GM12878 (cell line): ENCODE data around the gene GLYAT. TPM values are rescaled to one million over a fixed set of nuclear protein-coding genes. Genes with fewer than 3 reads are reported as not detected.

Source experiments
- ATAC-seq: fragments of 200-7000 bp; cut with Tn5 transposase; 3 replicates; pipeline ENCODE4 v1.9.1; 2020; ENCODE audit warnings: mild to moderate bottlenecking, moderate library complexity
- BruUV-seq: library from RNA; stranded (reverse); fragments of 400-500 nt; replicated peaks from 2 replicates; lab custom pipeline; 2021; lab: Mats Ljungman, UMichigan
- CTCF ChIA-PET: fragments of 300-600 bp; sonication (Branson Sonifier 250); formaldehyde crosslinking; extraction: SDS; loops from one replicate; lab custom pipeline; 2021; ENCODE audit warnings: inconsistent platforms; lab: Yijun Ruan, JAX
- POLR2A ChIA-PET: fragments of 350-600 bp; formaldehyde crosslinking; extraction: SDS; loops from one replicate; lab custom pipeline; 2021; ENCODE audit warnings: inconsistent platforms; lab: Charles Lee
- RAD21 ChIA-PET: fragments of 300-600 bp; sonication (Branson Sonifier 250); formaldehyde crosslinking; loops from one replicate; lab custom pipeline; 2023; ENCODE audit warnings: antibody characterized with exemption; ENCODE audit not compliant: unreplicated experiment; lab: Charles Lee
- SMC1A ChIA-PET: fragments of 300-600 bp; sonication (Branson Sonifier 250); formaldehyde crosslinking; loops from one replicate; lab custom pipeline; 2023; ENCODE audit not compliant: unreplicated experiment, uncharacterized antibody; lab: Charles Lee
- DNase-seq: peaks from one replicate; pipeline ENCODE4 v3.0.0-alpha.2; 2011; ENCODE audit warnings: low read depth, low spot score
- FAIRE-seq: peaks from 3 replicates; lab custom pipeline; 2011; peaks lifted over from hg19 to GRCh38; lab: Jason Lieb, UNC
- H2AFZ ChIP-seq: 2 replicates; pipeline ENCODE4 v1.6.0; 2011; ENCODE audit warnings: low read depth, low read length, control low read depth; ENCODE audit not compliant: control insufficient read depth
- H3K27ac ChIP-seq: 2 replicates; pipeline ENCODE4 v1.5.1; 2011; ENCODE audit warnings: control low read depth; ENCODE audit not compliant: control insufficient read depth, insufficient read depth
- H3K27me3 ChIP-seq, 2 experiments: replicated peaks in 1 of 2; 2 replicates each; pipeline versions ENCODE4 v1.6.0 to v1.6.1; 2011; ENCODE audit warnings: low read length in 1 of 2; ENCODE audit not compliant: control insufficient read depth in 2 of 2, insufficient read depth in 2 of 2
- H3K36me3 ChIP-seq, 2 experiments: 2 replicates each; pipeline ENCODE4 v1.5.1; 2011; ENCODE audit warnings: low read length in 1 of 2; ENCODE audit not compliant: control insufficient read depth in 2 of 2, insufficient read depth in 2 of 2
- H3K4me1 ChIP-seq: 2 replicates; pipeline ENCODE4 v1.6.1; 2011; ENCODE audit warnings: mild to moderate bottlenecking, low read length, moderate library complexity, mixed read lengths; ENCODE audit not compliant: control insufficient read depth, insufficient read depth
- H3K4me2 ChIP-seq: 2 replicates; pipeline ENCODE4 v1.6.0; 2011; ENCODE audit warnings: control low read depth; ENCODE audit not compliant: control insufficient read depth, insufficient read depth
- H3K4me3 ChIP-seq: fragments of 200-600 bp; sonication (generic); 2 replicates; pipeline ENCODE4 v1.5.1; 2016
- H3K79me2 ChIP-seq: 2 replicates; pipeline ENCODE4 v1.6.0; 2011; ENCODE audit warnings: low read length; ENCODE audit not compliant: control insufficient read depth, insufficient read depth
- H3K9ac ChIP-seq: 2 replicates; pipeline ENCODE4 v1.8.0; 2011; ENCODE audit warnings: low read length, control low read depth, mixed read lengths; ENCODE audit not compliant: control insufficient read depth, insufficient read depth
- H3K9me3 ChIP-seq: replicated peaks from 3 replicates; pipeline ENCODE4 v1.5.1; 2011; ENCODE audit warnings: mild to moderate bottlenecking, low read length; ENCODE audit not compliant: control insufficient read depth, insufficient read depth
- H4K20me1 ChIP-seq: 2 replicates; pipeline ENCODE4 v1.6.0; 2011; ENCODE audit not compliant: control insufficient read depth, insufficient read depth
- CBX5 ChIP-seq: sonication (generic); IDR thresholded peaks from 2 replicates; pipeline ENCODE4 v1.6.1; 2016; ENCODE audit warnings: low read depth, moderate library complexity, mild to moderate bottlenecking, inconsistent platforms
- EED ChIP-seq: sonication (generic); IDR thresholded peaks from 2 replicates; pipeline ENCODE4 v1.6.1; 2016; ENCODE audit warnings: antibody characterized with exemption, low read depth
- ESRRA ChIP-seq: IDR thresholded peaks from 2 replicates; pipeline ENCODE4 v1.6.1; 2012; ENCODE audit warnings: mild to moderate bottlenecking, low read length, improper control_type of control experiment
- FOXM1 ChIP-seq: IDR thresholded peaks from 2 replicates; pipeline ENCODE4 v1.6.1; 2012; ENCODE audit warnings: low read depth, mild to moderate bottlenecking, inconsistent platforms, low read length, moderate library complexity
- IRF4 ChIP-seq: IDR thresholded peaks from 2 replicates; pipeline ENCODE4 v1.6.1; 2011; ENCODE audit warnings: low read depth, low read length
- MTA3 ChIP-seq: IDR thresholded peaks from 2 replicates; pipeline ENCODE4 v1.6.1; 2012; ENCODE audit warnings: low read length, inconsistent platforms, borderline replicate concordance
- SIX5 ChIP-seq: IDR thresholded peaks from 2 replicates; pipeline ENCODE4 v1.6.1; 2011; ENCODE audit warnings: mild to moderate bottlenecking, low read depth, low read length, moderate library complexity; ENCODE audit not compliant: severe bottlenecking
- YBX1 ChIP-seq: fragments of 450-650 bp; IDR thresholded peaks from 2 replicates; pipeline ENCODE4 v1.6.1; 2016; ENCODE audit warnings: antibody characterized with exemption
- YY1 ChIP-seq: IDR thresholded peaks from 2 replicates; pipeline ENCODE4 v1.6.1; 2011; ENCODE audit warnings: low read depth, mild to moderate bottlenecking, low read length
- ZBED1 ChIP-seq: IDR thresholded peaks from 2 replicates; pipeline ENCODE4 v1.6.1; 2016; ENCODE audit warnings: borderline replicate concordance
- ZNF217 ChIP-seq: fragments of 450-650 bp; IDR thresholded peaks from 2 replicates; pipeline ENCODE4 v1.6.1; 2017; ENCODE audit warnings: antibody characterized with exemption, mild to moderate bottlenecking
- ZNF622 ChIP-seq: fragments of 450-650 bp; IDR thresholded peaks from 2 replicates; pipeline ENCODE4 v1.6.1; 2017; ENCODE audit warnings: mild to moderate bottlenecking, inconsistent platforms
- WGBS: methylation state at CpG from one replicate; pipeline ENCODE4 v1.1.6; 2016; ENCODE audit warnings: low lambda C conversion rate; ENCODE audit not compliant: insufficient replicate concordance, insufficient coverage; ENCODE audit errors: missing lambda C conversion rate; 5-methylcytosine and 5-hydroxymethylcytosine counted together
- in situ Hi-C: fragments of 300-500 bp; cut with MboI; formaldehyde crosslinking; loops from 9 replicates; pipeline ENCODE4 v1.14.3; 2018; ENCODE audit warnings: mixed read lengths
- intact Hi-C: fragments of 100-400 bp; cut with micrococcal nuclease; formaldehyde crosslinking; loops from one replicate; pipeline ENCODE4 v1.14.2; 2022; ENCODE audit not compliant: unreplicated experiment
- polyA plus RNA-seq, 11 experiments: library from polyadenylated mRNA; depleted of rRNA in 4 of 11; unstranded in 6 of 11; stranded (reverse) in 5 of 11; fragments of >200 nt; fragmentation: Nextera tagmentation in 4 of 11; fragmentation: Illumina TruSeq in 1 of 11; extraction: Ambion mirVana in 4 of 11; extraction: Trizol in 1 of 11; gene quantifications; 1 replicate in 1 of 11; 2 replicates in 10 of 11; pipeline versions ENCODE4 v1.2.1 to v1.2.3, GENCODE V29; 2011 to 2016; ENCODE audit warnings: inconsistent platforms in 2 of 11, missing spikeins in 2 of 11, low read depth in 1 of 11
- total RNA-seq, 4 experiments: library from RNA; depleted of rRNA in 3 of 4; stranded (reverse); fragments of >200 nt in 3 of 4; fragmentation: Illumina TruSeq in 1 of 4; extraction: Trizol in 1 of 4; gene quantifications; 2 replicates each; pipeline versions ENCODE4 v1.2.1 to v1.2.3, GENCODE V29; 2013 to 2021
- TF ChIP-seq, protein P1 (sequence below): fragments of 450-650 bp; IDR thresholded peaks from 2 replicates; pipeline ENCODE4 v1.6.1; 2017; ENCODE audit warnings: low read depth, mild to moderate bottlenecking, moderate library complexity

The GLYAT gene
- total and polyA plus RNA-seq, 10 of the 15 experiments (the other 5 are each of a cell fraction or from before 2014, with no cell fraction given): 0.18 TPM; not detected in 9

DNA sequence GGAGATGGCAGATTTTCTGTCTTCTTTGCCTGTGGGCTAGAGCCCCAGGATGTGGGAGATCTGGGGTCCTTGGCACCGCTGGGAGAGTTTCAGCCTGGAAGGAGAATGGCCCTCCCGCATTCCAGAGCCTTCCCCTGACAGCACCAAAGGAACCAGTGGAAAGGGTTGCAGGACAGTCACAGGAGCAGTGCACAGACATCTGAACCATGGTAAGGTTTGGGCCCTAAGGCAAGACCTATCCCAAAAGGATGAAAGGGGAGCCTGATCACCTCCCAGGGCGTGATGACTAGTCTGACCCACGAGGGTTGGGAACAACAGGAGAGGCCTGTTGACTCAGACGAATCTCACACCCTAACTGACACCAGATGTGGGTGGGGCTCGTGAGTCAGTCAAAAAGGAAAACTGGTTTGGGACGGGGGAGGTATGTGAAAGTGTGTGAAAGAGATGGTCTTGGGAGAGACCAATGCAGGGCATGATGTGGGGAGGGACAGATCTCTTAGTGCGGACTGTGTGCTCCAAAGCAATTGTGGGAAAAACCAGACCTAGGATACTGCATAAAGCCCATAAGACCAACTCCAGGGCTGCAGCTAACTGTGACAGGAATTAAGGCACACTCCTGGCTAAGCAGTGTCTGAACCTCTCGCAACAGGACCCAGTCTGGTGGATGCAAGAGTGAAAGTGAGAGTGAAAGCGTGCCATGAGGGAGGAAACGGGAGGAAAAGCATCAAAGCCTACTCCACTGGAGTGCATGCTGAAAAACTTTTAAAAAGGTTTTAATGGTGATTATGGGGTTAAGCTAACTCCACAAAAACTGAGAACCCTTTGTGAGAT is 39.1 kb upstream of the GLYAT start:
- FAIRE-seq: no peak
- intact Hi-C loops: no loop called here
- CTCF ChIA-PET: no interaction called here

More for the DNA sequence above, 39.1 kb upstream of the GLYAT start:
- Histone ChIP-seq H3K4me1 (no peaks in the 10 kb centered on the region), H2AFZ (no peak overlapping the region), H3K79me2 (no peaks in the 10 kb centered on the region), H3K4me3 (no peak overlapping the region), H3K36me3 (no peaks in the 10 kb centered on the region), H3K9ac (no peak overlapping the region), H3K27me3 (no peaks in the 10 kb centered on the region), H3K27ac (no peak overlapping the region), H3K9me3 (no peaks in the 10 kb centered on the region), H4K20me1 (no peaks in the 10 kb centered on the region), H3K4me2 (no peak overlapping the region)
- DNase-seq: no peak
- SMC1A ChIA-PET: no interaction called here
- BruUV-seq: no TSS peak
- in situ Hi-C loops: no loop called here
- POLR2A ChIA-PET: no interaction called here
- WGBS: 6% methylated on average over 11 of the region's 11 CpGs
- no peak for TF ChIP-seq FOXM1
- TF ChIP-seq SIX5: no peak
- TF ChIP-seq YBX1: no peak
- TF ChIP-seq ZNF622: no peak
- no peak for TF ChIP-seq ESRRA
- no peak for TF ChIP-seq EED
- no peak for TF ChIP-seq YY1
- TF ChIP-seq ZNF217: no peak
- no peak for TF ChIP-seq MTA3
- TF ChIP-seq CBX5: no peak
- TF ChIP-seq ZBED1: no peak
- TF ChIP-seq, protein P1, sequence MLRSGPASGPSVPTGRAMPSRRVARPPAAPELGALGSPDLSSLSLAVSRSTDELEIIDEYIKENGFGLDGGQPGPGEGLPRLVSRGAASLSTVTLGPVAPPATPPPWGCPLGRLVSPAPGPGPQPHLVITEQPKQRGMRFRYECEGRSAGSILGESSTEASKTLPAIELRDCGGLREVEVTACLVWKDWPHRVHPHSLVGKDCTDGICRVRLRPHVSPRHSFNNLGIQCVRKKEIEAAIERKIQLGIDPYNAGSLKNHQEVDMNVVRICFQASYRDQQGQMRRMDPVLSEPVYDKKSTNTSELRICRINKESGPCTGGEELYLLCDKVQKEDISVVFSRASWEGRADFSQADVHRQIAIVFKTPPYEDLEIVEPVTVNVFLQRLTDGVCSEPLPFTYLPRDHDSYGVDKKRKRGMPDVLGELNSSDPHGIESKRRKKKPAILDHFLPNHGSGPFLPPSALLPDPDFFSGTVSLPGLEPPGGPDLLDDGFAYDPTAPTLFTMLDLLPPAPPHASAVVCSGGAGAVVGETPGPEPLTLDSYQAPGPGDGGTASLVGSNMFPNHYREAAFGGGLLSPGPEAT: no peak
- no peak for TF ChIP-seq IRF4
- RAD21 ChIA-PET: no interaction called here
- no peak for ATAC-seq
